Fibroblast of skin of left quadriceps (primary cell): Measurements from ENCODE around the gene HSPD1.

Source experiments
- DNase-seq, 2 experiments: peaks; one replicate each; pipeline ENCODE4 v3.0.0-alpha.2; 2013; ENCODE audit warnings: low read depth in 2 of 2

HSPD1 gene

GRCh38 chr2:197499594-197500502 is at the start of gene HSPD1, which contains the start of gene HSPE1:
HSPD1 (minus strand) TSS chr2:197499840; CDS start chr2:197498848, 992 bp downstream.
HSPE1 (plus strand) TSS chr2:197500379; CDS start chr2:197500437, 58 bp downstream.
- peak; percentile 99 to 100 for DNase-seq

GRCh38 chr2:197548582-197548981 is 48.9 kb upstream of the HSPD1 start:
- DNase-seq = no peak

- DNase-seq = no peak
These were observed 47.7 kb upstream of the HSPD1 start for GRCh38 chr2:197547163-197547900.

GRCh38 chr2:197543206-197543605 is 43.6 kb upstream of the HSPD1 start:
- no peak for DNase-seq

GRCh38 chr2:197539734-197540133 is 40.1 kb upstream of the HSPD1 start:
- no peak for DNase-seq

GRCh38 chr2:197538412-197538811 is 38.8 kb upstream of the HSPD1 start:
- DNase-seq = no peak

GRCh38 chr2:197517150-197517549 is 17.5 kb upstream of the HSPD1 start:
- DNase-seq = no peak

- no peak for DNase-seq
These were observed 16.7 kb upstream of the HSPD1 start for GRCh38 chr2:197516393-197516761.

GRCh38 chr2:197515739-197516392 is 16.2 kb upstream of the HSPD1 start, which contains the start of gene MOB4:
MOB4 (plus strand) TSS chr2:197516066; CDS start chr2:197516087, 21 bp downstream.
- peak; percentile 85 to 89 for DNase-seq

- no peak for DNase-seq
These were observed 15.7 kb upstream of the HSPD1 start for GRCh38 chr2:197515315-197515738.

GRCh38 chr2:197514754-197515153 is 15.1 kb upstream of the HSPD1 start:
- DNase-seq = no peak

GRCh38 chr2:197513915-197514314 is 14.3 kb upstream of the HSPD1 start:
- DNase-seq = no peak

GRCh38 chr2:197506658-197507057 is 7.0 kb upstream of the HSPD1 start:
- no peak for DNase-seq

- DNase-seq = no peak
These were observed 4.9 kb upstream of the HSPD1 start for GRCh38 chr2:197504512-197504911.

- no peak for DNase-seq
These were observed 4.4 kb upstream of the HSPD1 start for GRCh38 chr2:197504000-197504399.

GRCh38 chr2:197502685-197503084 is 3.0 kb upstream of the HSPD1 start:
- no peak for DNase-seq

- no peak for DNase-seq
These were observed 2.6 kb upstream of the HSPD1 start for GRCh38 chr2:197502201-197502600.

- DNase-seq = no peak
These were observed 977 bp upstream of the HSPD1 start for GRCh38 chr2:197500503-197501131.

- DNase-seq = no peak
These were observed 575 bp downstream of the HSPD1 start for GRCh38 chr2:197498937-197499593.

- DNase-seq = no peak
These were observed 1.3 kb downstream of the HSPD1 start for GRCh38 chr2:197498235-197498936.
